ENCODE measurements around the gene BYSL. TPM values are rescaled to one million over a fixed set of nuclear protein-coding genes. Genes with fewer than 3 reads are reported as not detected.
A peak's percentile ranks its signal among the peaks of the same experiment; 100 is the strongest.

Gene BYSL
- polyA plus RNA-seq, 10 donors = 25.5 to 36.8 (median 33.2) TPM

- no peak for DNase-seq
These were observed 11.6 kb upstream of the BYSL start for GRCh38 chr6:41909727-41910126.

- no peak for DNase-seq
These were observed 7.0 kb upstream of the BYSL start for GRCh38 chr6:41914343-41914742.

- DNase-seq = no peak
These were observed 6.3 kb upstream of the BYSL start for GRCh38 chr6:41914869-41915530.

DNA sequence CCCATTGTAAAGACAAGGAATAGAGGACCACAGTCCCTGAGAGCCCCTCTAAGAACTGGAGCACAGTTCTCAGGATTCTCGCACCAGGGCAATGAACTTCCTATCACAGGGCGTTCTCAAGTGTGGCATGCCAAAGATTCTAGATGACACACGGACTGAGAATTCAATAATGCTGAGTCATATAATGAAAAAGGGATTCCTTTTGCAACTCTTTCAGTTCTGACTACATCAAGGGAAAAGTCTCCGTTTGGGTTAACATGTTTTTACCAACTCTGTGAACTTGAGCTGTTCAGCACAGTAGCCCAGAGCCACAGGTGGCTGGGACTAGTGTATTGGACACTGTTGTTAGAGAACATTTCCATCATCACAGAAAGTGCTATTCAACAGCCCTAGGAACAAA lies 3.8 kb upstream of the BYSL start:
- DNase-seq = peak in 1 of 3 donors; percentile 86

- DNase-seq = no peak
These were observed 356 bp downstream of the BYSL start for GRCh38 chr6:41921712-41921998.

GRCh38 chr6:41922154-41922553 lies 855 bp downstream of the BYSL start:
- DNase-seq = no peak

DNA sequence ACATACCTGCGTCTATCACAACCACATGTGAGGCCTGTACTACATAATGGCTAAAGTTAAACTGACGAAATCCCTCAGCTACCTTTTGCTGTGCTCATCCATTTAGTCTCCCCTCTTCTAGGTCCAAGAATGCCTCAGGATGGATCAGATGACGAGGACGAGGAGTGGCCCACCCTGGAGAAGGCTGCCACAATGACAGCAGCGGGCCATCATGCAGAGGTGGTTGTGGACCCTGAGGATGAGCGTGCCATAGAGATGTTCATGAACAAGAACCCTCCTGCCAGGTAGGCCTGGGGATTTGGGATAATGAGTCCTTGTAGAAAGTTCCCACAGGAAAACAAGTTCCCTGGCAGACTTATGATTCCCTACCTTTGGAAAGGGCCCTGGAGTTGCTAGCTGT lies 6.0 kb downstream of the BYSL start:
- no peak for DNase-seq

GRCh38 chr6:41929924-41930323 lies 8.6 kb downstream of the BYSL start:
- no peak for DNase-seq

DNA sequence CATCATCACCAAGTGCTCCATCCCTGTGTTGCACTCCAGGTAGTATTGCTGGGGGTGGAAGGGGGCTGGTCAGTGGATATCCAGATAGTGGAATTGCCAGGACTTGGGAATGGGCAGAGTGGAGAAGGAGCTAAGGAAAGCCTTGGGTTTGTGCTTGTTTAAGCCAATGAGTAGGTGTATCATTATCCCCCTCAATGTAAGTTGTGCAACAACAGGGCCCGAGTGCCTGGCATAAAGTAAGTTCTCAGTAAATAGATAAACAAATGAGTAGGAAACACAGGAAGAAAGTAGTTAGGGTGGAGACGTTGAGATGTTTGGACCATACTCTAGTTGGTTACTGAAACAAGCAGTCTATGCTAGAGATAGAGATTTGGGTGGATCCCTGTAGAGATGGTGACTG lies 10.5 kb downstream of the BYSL start:
- no peak for DNase-seq

GRCh38 chr6:41932378-41932777 lies 11.1 kb downstream of the BYSL start:
- DNase-seq = no peak

DNA sequence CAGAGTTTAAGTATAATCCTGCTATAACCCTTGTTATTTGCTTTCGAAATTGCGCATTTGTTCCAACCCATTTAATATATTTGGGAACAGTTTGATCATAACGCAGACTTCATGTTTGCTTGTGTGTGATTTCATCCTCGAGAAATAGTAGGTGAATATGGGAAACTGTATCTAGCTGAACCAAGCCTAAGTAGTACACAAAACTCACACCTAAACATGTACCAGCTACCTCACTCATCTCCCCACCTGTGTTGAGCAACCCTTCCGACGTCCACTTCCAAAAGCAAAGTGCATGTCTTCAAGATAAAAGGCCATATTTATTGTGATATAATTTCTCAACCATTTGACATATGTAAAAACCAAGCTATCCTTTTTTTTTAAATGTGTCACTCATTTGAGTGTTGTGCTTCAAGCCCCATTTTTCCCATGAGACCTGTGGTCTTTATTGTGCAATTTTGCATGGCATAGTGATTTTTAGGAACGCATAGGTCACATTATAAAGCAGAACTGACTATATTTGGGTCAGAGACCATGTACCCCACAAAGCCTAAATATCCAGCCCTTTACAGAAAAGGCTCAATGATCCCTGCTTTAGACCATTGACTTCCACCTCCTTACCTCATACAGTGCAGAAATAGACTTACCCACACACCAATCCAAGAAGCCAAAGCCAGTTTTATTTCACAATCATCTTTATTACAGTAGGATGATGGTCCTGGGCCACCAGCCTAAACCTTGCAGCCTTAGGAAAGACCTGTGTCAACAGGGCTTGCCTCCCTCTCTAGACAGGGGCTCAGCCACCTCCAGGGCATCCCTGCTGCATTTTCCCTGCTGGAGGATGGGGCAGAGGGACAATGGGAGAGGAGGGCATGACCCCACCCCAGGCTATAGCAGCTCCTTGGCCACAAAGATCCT lies 13.2 kb downstream of the BYSL start:
- DNase-seq = no peak

- DNase-seq = no peak
These were observed 13.9 kb downstream of the BYSL start for GRCh38 chr6:41935193-41935574.

GRCh38 chr6:41935685-41936072 lies 14.4 kb downstream of the BYSL start:
- no peak for DNase-seq

GRCh38 chr6:41936073-41936837 lies 15.0 kb downstream of the BYSL start:
- DNase-seq = peak; percentile 61 to 81 (median 70)

DNA sequence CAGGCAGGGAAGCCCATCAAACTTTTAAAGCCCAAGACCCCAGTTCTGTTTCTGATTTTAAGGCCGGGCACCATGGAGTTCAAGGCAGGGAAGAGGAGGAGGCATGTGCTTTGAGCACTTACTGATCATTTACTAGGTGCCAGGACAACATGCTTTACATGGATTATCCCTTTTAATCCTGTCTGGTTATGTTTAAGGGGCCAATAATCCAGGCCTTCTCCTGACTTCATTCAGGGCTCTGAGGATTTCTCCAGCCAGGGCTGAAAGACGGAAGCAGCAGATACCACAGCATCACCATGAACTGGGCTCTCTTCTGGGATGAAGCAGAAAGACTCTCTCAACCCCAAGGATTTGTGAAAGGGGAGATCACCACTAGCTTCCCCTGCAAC lies 16.2 kb downstream of the BYSL start:
- no peak for DNase-seq

DNA sequence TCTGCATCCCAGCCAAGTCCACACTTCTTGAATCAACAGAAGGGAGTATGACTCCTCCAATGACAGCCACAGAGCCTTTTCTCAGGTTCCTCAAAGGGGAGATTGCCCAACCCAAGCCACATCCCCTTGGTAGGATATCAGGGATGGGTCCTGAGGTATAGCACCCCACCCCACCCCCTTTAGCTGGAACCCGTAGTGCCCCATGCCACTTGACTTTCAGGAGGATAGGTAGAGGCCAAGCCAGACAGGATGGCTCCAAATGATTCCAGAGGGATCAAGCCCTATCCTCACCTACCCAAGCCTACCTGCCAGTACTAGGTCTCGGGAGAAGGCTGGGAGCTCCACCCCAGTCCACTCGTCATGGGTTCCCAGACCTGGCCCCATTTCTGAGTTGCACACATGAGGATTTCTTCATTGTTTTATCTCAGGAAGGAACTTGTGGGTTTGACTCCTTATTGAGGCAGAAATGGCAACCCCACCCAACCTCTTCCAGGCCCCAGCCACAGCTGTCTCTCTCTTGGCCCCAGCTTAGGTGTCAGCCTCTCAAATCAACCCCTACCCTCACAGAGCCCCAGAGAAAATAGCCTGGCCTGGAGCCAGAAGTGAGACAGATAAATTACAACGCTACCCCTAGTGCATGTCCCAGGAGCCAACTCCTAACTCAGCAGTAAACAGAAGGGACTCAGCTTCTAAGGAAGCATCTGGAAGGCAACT lies 16.7 kb downstream of the BYSL start:
- peak; percentile 35 to 56 (median 40) for DNase-seq

DNA sequence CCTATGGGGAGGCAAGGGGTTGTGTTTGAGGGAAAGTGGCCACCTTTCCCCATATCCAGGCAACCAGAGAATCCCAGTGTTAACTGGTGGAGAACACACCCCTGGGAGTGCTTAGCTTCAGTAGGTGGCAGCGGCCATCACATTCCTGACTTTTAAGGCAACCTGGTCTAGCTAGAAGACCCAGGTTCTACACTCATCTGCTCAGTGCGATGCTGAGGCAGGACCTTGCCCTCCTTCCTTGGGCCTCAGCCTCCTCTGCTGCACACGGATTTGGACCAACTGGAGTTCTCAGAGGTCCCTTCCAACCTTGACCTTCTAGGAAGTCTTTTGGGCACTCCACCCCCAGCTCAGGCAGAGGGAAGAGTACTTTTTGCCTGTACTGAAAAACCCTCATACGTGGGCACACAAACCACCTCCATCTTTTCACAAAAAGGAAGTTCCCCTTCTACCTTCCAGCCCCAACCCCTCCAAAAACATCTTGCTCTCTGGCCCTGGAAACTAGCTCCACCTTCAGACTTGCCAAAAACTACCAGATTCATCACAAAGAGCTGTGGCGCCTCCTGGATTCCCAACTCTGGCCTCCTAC lies 17.4 kb downstream of the BYSL start:
- DNase-seq = no peak

DNA sequence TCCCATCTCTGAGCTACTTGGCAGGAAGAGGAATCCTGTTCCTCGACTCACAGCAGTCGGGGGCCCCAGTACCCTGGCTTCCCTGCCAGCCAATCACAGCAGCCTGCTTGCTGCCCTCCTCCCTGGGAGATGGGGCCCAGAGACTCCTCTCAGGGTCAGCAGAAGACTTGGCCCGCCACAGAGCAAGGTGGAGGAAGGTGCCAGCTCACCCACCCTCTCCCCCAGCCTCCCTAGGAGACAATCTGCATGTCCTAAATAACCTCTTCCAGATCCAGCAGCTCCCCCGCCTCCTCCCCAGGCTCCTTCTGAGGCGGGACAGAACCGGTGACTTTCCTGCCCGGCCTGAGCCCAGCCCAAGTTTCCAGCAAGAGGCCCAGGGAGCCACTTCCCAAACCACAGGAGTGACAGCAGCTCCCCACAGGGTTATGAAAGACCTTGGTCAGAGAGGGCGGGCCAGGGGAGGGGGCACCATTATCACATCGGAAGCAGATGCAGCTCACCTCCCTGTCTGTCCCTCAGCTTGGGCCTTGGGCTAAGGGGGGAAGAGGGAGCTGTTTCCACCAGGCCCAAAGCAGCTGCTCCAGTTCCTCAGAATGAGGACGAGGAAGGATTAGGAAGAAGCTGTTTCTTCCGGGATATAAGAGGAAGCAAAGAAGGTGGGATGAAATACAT lies 18.0 kb downstream of the BYSL start:
- DNase-seq = peak in 2 of 3 donors; percentile 44 to 81

- DNase-seq = peak in 1 of 3 donors; percentile 56
These were observed 18.8 kb downstream of the BYSL start for GRCh38 chr6:41939848-41940758.

GRCh38 chr6:41940759-41941279 lies 19.5 kb downstream of the BYSL start:
- DNase-seq = peak in 2 of 3 donors; percentile 40 to 81
